ENCODE measurements around the gene SLC35C1. TPM values are rescaled to one million over a fixed set of nuclear protein-coding genes. Genes with fewer than 3 reads are reported as not detected.

The SLC35C1 gene
- total and polyA plus RNA-seq, 2 of the 8 experiments (the other 6 are each of a cell fraction or from before 2014, with no cell fraction given), result 4.6 to 10.6 TPM

DNA sequence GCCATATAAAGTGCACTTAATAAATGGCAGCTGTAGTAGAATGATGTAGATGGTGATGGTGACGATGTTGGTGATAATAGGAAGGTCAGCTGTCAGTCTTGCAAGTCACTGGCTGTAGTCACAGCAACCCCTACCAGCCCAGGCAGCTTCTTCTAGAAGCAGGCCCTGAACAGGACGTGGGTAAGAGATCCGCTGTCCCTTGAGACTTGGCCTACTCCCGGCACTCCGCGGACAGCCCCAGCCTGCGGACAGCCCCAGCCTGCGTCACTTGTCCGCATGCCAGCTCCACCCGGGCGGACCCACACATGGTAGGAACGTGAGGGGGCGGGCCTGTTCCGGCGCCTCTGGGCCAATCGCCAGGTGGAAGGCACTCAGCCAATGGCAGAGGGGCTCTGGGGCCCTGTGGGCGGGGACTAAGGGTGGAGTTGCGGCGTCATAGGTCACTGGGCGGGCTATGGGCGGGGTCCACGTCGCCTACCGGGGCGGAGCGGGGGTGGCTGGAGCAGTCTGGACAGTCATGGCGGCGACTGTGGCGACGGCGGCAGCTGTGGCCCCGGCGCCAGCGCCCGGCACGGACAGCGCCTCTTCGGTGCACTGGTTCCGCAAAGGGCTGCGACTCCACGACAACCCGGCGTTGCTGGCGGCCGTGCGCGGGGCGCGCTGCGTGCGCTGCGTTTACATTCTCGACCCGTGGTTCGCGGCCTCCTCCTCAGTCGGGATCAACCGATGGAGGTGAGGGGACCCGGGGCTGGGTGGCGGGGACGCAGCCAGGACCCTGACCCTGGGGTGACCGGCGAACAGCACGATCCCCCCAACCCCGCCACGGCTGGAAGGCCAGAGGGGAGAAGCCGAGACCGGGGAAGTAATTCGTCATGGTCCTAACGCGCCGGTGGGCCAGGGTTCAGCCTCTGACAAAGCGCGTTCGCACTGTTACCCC is 42.3 kb downstream of the SLC35C1 start, which contains the start of gene CRY2 (continued):
- TF ChIP-seq NANOG (IDR thresholded peaks at IDR 0.05; ENCODE audit: insufficient read depth, low read depth, low read length, poor library complexity, severe bottlenecking) (no peak), EGR1 (IDR thresholded peaks at IDR 0.05; ENCODE audit: borderline replicate concordance, low read depth, low read length) (peak; percentile 78), RFX5 (IDR thresholded peaks at IDR 0.05; ENCODE audit: borderline replicate concordance, low read depth, low read length) (no peak), HDAC2 (IDR thresholded peaks at IDR 0.05; ENCODE audit: borderline replicate concordance in 1 of 2, low read depth in 2 of 2, low read length in 2 of 2) (no peak; a peak in 1 of 4 replicates), TEAD4 (IDR thresholded peaks at IDR 0.05; ENCODE audit: low read depth, low read length) (no peak), POU5F1 (IDR thresholded peaks at IDR 0.05; ENCODE audit: low read depth, low read length) (no peak), SP2 (IDR thresholded peaks at IDR 0.05; ENCODE audit: low read length) (no peak)
- TF ChIP-seq, protein P1, sequence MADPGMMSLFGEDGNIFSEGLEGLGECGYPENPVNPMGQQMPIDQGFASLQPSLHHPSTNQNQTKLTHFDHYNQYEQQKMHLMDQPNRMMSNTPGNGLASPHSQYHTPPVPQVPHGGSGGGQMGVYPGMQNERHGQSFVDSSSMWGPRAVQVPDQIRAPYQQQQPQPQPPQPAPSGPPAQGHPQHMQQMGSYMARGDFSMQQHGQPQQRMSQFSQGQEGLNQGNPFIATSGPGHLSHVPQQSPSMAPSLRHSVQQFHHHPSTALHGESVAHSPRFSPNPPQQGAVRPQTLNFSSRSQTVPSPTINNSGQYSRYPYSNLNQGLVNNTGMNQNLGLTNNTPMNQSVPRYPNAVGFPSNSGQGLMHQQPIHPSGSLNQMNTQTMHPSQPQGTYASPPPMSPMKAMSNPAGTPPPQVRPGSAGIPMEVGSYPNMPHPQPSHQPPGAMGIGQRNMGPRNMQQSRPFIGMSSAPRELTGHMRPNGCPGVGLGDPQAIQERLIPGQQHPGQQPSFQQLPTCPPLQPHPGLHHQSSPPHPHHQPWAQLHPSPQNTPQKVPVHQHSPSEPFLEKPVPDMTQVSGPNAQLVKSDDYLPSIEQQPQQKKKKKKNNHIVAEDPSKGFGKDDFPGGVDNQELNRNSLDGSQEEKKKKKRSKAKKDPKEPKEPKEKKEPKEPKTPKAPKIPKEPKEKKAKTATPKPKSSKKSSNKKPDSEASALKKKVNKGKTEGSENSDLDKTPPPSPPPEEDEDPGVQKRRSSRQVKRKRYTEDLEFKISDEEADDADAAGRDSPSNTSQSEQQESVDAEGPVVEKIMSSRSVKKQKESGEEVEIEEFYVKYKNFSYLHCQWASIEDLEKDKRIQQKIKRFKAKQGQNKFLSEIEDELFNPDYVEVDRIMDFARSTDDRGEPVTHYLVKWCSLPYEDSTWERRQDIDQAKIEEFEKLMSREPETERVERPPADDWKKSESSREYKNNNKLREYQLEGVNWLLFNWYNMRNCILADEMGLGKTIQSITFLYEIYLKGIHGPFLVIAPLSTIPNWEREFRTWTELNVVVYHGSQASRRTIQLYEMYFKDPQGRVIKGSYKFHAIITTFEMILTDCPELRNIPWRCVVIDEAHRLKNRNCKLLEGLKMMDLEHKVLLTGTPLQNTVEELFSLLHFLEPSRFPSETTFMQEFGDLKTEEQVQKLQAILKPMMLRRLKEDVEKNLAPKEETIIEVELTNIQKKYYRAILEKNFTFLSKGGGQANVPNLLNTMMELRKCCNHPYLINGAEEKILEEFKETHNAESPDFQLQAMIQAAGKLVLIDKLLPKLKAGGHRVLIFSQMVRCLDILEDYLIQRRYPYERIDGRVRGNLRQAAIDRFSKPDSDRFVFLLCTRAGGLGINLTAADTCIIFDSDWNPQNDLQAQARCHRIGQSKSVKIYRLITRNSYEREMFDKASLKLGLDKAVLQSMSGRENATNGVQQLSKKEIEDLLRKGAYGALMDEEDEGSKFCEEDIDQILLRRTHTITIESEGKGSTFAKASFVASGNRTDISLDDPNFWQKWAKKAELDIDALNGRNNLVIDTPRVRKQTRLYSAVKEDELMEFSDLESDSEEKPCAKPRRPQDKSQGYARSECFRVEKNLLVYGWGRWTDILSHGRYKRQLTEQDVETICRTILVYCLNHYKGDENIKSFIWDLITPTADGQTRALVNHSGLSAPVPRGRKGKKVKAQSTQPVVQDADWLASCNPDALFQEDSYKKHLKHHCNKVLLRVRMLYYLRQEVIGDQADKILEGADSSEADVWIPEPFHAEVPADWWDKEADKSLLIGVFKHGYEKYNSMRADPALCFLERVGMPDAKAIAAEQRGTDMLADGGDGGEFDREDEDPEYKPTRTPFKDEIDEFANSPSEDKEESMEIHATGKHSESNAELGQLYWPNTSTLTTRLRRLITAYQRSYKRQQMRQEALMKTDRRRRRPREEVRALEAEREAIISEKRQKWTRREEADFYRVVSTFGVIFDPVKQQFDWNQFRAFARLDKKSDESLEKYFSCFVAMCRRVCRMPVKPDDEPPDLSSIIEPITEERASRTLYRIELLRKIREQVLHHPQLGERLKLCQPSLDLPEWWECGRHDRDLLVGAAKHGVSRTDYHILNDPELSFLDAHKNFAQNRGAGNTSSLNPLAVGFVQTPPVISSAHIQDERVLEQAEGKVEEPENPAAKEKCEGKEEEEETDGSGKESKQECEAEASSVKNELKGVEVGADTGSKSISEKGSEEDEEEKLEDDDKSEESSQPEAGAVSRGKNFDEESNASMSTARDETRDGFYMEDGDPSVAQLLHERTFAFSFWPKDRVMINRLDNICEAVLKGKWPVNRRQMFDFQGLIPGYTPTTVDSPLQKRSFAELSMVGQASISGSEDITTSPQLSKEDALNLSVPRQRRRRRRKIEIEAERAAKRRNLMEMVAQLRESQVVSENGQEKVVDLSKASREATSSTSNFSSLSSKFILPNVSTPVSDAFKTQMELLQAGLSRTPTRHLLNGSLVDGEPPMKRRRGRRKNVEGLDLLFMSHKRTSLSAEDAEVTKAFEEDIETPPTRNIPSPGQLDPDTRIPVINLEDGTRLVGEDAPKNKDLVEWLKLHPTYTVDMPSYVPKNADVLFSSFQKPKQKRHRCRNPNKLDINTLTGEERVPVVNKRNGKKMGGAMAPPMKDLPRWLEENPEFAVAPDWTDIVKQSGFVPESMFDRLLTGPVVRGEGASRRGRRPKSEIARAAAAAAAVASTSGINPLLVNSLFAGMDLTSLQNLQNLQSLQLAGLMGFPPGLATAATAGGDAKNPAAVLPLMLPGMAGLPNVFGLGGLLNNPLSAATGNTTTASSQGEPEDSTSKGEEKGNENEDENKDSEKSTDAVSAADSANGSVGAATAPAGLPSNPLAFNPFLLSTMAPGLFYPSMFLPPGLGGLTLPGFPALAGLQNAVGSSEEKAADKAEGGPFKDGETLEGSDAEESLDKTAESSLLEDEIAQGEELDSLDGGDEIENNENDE (IDR thresholded peaks at IDR 0.05; ENCODE audit: insufficient replicate concordance, low read length), result no peak
- TF ChIP-seq, protein P2, sequence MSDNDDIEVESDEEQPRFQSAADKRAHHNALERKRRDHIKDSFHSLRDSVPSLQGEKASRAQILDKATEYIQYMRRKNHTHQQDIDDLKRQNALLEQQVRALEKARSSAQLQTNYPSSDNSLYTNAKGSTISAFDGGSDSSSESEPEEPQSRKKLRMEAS (IDR thresholded peaks at IDR 0.05), result peak; percentile 98

All from H1 (cell line).